Amniotic stem cell (primary cell): Measurements from ENCODE around the gene NFKBIA.
"Not testable (repeated sequence)": the region's sequence is repeated elsewhere in the genome, so short reads cannot be mapped to it uniquely, and the experiment has no call there.

Source experiments
- DNase-seq: peaks from one replicate; lab custom pipeline; 2025; lab: John Stamatoyannopoulos, UW

NFKBIA gene

GRCh38 chr14:35390577-35391387, 13.8 kb downstream of the NFKBIA start:
- no peak for DNase-seq

- no peak for DNase-seq
Measured at GRCh38 chr14:35389315-35389667, 15.3 kb downstream of the NFKBIA start.

GRCh38 chr14:35388656-35389314, 15.8 kb downstream of the NFKBIA start:
- no peak for DNase-seq

- no peak for DNase-seq
Measured at GRCh38 chr14:35387713-35388579, 16.6 kb downstream of the NFKBIA start.

- no peak for DNase-seq
Measured at GRCh38 chr14:35387219-35387618, 17.3 kb downstream of the NFKBIA start.

- DNase-seq, result no peak
Measured at GRCh38 chr14:35386673-35387125, 17.9 kb downstream of the NFKBIA start.

GRCh38 chr14:35385042-35385839, 19.3 kb downstream of the NFKBIA start:
- DNase-seq, result peak; percentile 43

GRCh38 chr14:35384455-35385041, 20.0 kb downstream of the NFKBIA start:
- DNase-seq, result peak; percentile 71

GRCh38 chr14:35383569-35384454, 20.7 kb downstream of the NFKBIA start:
- no peak for DNase-seq

GRCh38 chr14:35380794-35381193, 23.8 kb downstream of the NFKBIA start:
- DNase-seq, result no peak

GRCh38 chr14:35379234-35379933, 25.2 kb downstream of the NFKBIA start:
- DNase-seq, result not testable (repeated sequence)

GRCh38 chr14:35378425-35379233, 25.9 kb downstream of the NFKBIA start:
- no peak for DNase-seq

GRCh38 chr14:35375558-35376025, 29.0 kb downstream of the NFKBIA start:
- DNase-seq, result no peak

- DNase-seq, result peak; percentile 78
Measured at GRCh38 chr14:35374263-35374712, 30.3 kb downstream of the NFKBIA start.

GRCh38 chr14:35373208-35373607, 31.3 kb downstream of the NFKBIA start:
- DNase-seq, result not testable (repeated sequence)

- DNase-seq, result no peak
Measured at GRCh38 chr14:35370969-35371368, 33.6 kb downstream of the NFKBIA start.

GRCh38 chr14:35369701-35370191, 34.8 kb downstream of the NFKBIA start:
- DNase-seq, result no peak
